SK-N-MC (cell line): ENCODE measurements around the gene SPATA31D3.
"Not testable (repeated sequence)": the region's sequence is repeated elsewhere in the genome, so short reads cannot be mapped to it uniquely, and the experiment has no call there.

ENCODE experiments used
- EZH2 ChIP-seq: fragments of 200-600 bp; sonication (generic); IDR thresholded peaks from one replicate; pipeline ENCODE4 v1.6.1; 2017; ENCODE audit warnings: antibody characterized with exemption
- POLR2AphosphoS5 ChIP-seq: IDR thresholded peaks from 2 replicates; pipeline ENCODE4 v1.6.1; 2012; ENCODE audit warnings: mild to moderate bottlenecking, low read depth, low read length, borderline replicate concordance

- not testable (repeated sequence) for TF ChIP-seq POLR2AphosphoS5, EZH2
These were observed at the start of gene SPATA31D3 for GRCh38 chr9:81943393-81943792.
